ENCODE measurements around the gene HEYL. TPM values are rescaled to one million over a fixed set of nuclear protein-coding genes. Genes with fewer than 3 reads are reported as not detected.

Gene HEYL
- total RNA-seq, 3 donors from 2014 or later (not counting 1 experiment from before 2014, with no cell fraction given) = not detected

GRCh38 chr1:39687243-39687642, 47.8 kb upstream of the HEYL start:
- Histone ChIP-seq H3K9me3 (ENCODE audit: control insufficient read depth, insufficient read depth, low read length) (no peaks in the 10 kb centered on the region), H3K4me3 (ENCODE audit: low read length) (no peak overlapping the region), H3K27ac (ENCODE audit: low read length) (no peak overlapping the region), H3K4me1 (ENCODE audit: control insufficient read depth, insufficient read depth, low read length) (peaks cover 30% of the 10 kb centered on the region), H3K36me3 (ENCODE audit: control insufficient read depth, insufficient read depth, low read length) (no peaks in the 10 kb centered on the region), H3K27me3 (ENCODE audit: control insufficient read depth, insufficient read depth, low read length) (peaks cover 34% of the 10 kb centered on the region)
- H3K27ac Mint-ChIP-seq = no peak overlapping the region
- WGBS (ENCODE audit: insufficient coverage) = 60% methylated on average over 2 of the region's 2 CpGs
- DNase-seq (no peak), ATAC-seq (no peak)
- no peaks in the 10 kb centered on the region for H3K9me3 Mint-ChIP-seq
- no peaks in the 10 kb centered on the region for H3K36me3 Mint-ChIP-seq
- no peak for TF ChIP-seq CTCF (IDR thresholded peaks at IDR 0.05)
- no peak overlapping the region for H3K4me3 Mint-ChIP-seq
- peaks cover 49 to 64% of the 10 kb centered on the region in 2 donors for H3K27me3 Mint-ChIP-seq (ENCODE audit: low read depth in 2 of 2)
- H3K4me1 Mint-ChIP-seq = peaks cover 12 to 21% of the 10 kb centered on the region in 2 donors
- intact Hi-C loops (cut with micrococcal nuclease) = no loop called here

GRCh38 chr1:39685071-39685470, 45.6 kb upstream of the HEYL start:
- H3K27me3 Mint-ChIP-seq (ENCODE audit: low read depth in 2 of 2) = peaks cover 48 to 61% of the 10 kb centered on the region in 2 donors
- no peaks in the 10 kb centered on the region for H3K36me3 Mint-ChIP-seq
- H3K4me1 ChIP-seq (ENCODE audit: control insufficient read depth, insufficient read depth, low read length) = peaks cover 11% of the 10 kb centered on the region
- ATAC-seq (no peak), DNase-seq (no peak)
- peak overlapping the region in 1 of 2 donors; percentile 62 for H3K27ac Mint-ChIP-seq
- H3K27ac ChIP-seq (ENCODE audit: low read length) = no peak overlapping the region
- WGBS (ENCODE audit: insufficient coverage) = 92% methylated on average over 3 of the region's 3 CpGs
- peaks cover 5 to 8% of the 10 kb centered on the region in 2 donors for H3K4me1 Mint-ChIP-seq
- H3K4me3 ChIP-seq (ENCODE audit: low read length) = no peak overlapping the region
- intact Hi-C loops (cut with micrococcal nuclease) = no loop called here
- no peaks in the 10 kb centered on the region for H3K36me3 ChIP-seq (ENCODE audit: control insufficient read depth, insufficient read depth, low read length)
- H3K9me3 ChIP-seq (ENCODE audit: control insufficient read depth, insufficient read depth, low read length) = no peaks in the 10 kb centered on the region
- peaks cover 17% of the 10 kb centered on the region for H3K27me3 ChIP-seq (ENCODE audit: control insufficient read depth, insufficient read depth, low read length)
- no peaks in the 10 kb centered on the region for H3K9me3 Mint-ChIP-seq
- no peak for TF ChIP-seq CTCF (IDR thresholded peaks at IDR 0.05)
- H3K4me3 Mint-ChIP-seq = peak overlapping the region; percentile 49

- no peaks in the 10 kb centered on the region for H3K36me3 ChIP-seq (ENCODE audit: control insufficient read depth, insufficient read depth, low read length)
- H3K27me3 Mint-ChIP-seq (ENCODE audit: low read depth in 2 of 2) = peaks cover 43 to 55% of the 10 kb centered on the region in 2 donors
- 66% methylated on average over 12 of the region's 13 CpGs for WGBS (ENCODE audit: insufficient coverage)
- H3K4me3 ChIP-seq (ENCODE audit: low read length) = no peak overlapping the region
- H3K27ac ChIP-seq (ENCODE audit: low read length) = no peak overlapping the region
- H3K4me1 ChIP-seq (ENCODE audit: control insufficient read depth, insufficient read depth, low read length) = peaks cover 11% of the 10 kb centered on the region
- H3K9me3 Mint-ChIP-seq = no peaks in the 10 kb centered on the region
- no peaks in the 10 kb centered on the region for H3K36me3 Mint-ChIP-seq
- peaks cover 5 to 7% of the 10 kb centered on the region in 2 donors for H3K4me1 Mint-ChIP-seq
- no peak for TF ChIP-seq CTCF (IDR thresholded peaks at IDR 0.05)
- H3K9me3 ChIP-seq (ENCODE audit: control insufficient read depth, insufficient read depth, low read length) = no peaks in the 10 kb centered on the region
- H3K27ac Mint-ChIP-seq = peak overlapping the region in 1 of 2 donors; percentile 62
- H3K4me3 Mint-ChIP-seq = peak overlapping the region; percentile 49
- DNase-seq (no peak), ATAC-seq (no peak)
- intact Hi-C loops (cut with micrococcal nuclease) = no loop called here
- peaks cover 9% of the 10 kb centered on the region for H3K27me3 ChIP-seq (ENCODE audit: control insufficient read depth, insufficient read depth, low read length)
Observed at GRCh38 chr1:39684313-39684664, 44.8 kb upstream of the HEYL start.

- Mint-ChIP-seq H3K4me1 (peaks cover 5 to 7% of the 10 kb centered on the region in 2 donors), H3K27ac (no peak overlapping the region), H3K27me3 (ENCODE audit: low read depth in 2 of 2) (peaks cover 40 to 49% of the 10 kb centered on the region in 2 donors), H3K4me3 (no peak overlapping the region), H3K36me3 (no peaks in the 10 kb centered on the region), H3K9me3 (no peaks in the 10 kb centered on the region)
- no peak for TF ChIP-seq CTCF (IDR thresholded peaks at IDR 0.05)
- H3K4me1 ChIP-seq (ENCODE audit: control insufficient read depth, insufficient read depth, low read length) = peaks cover 11% of the 10 kb centered on the region
- H3K27ac ChIP-seq (ENCODE audit: low read length) = no peak overlapping the region
- H3K36me3 ChIP-seq (ENCODE audit: control insufficient read depth, insufficient read depth, low read length) = no peaks in the 10 kb centered on the region
- DNase-seq (peak in 1 of 2 donors; percentile 77), ATAC-seq (peak; percentile 44 to 80 (median 80))
- WGBS (ENCODE audit: insufficient coverage) = 20% methylated on average over 54 of the region's 62 CpGs
- no peaks in the 10 kb centered on the region for H3K9me3 ChIP-seq (ENCODE audit: control insufficient read depth, insufficient read depth, low read length)
- H3K4me3 ChIP-seq (ENCODE audit: low read length) = no peak overlapping the region
- intact Hi-C loops (cut with micrococcal nuclease) = no loop called here
- peaks cover 6% of the 10 kb centered on the region for H3K27me3 ChIP-seq (ENCODE audit: control insufficient read depth, insufficient read depth, low read length)
Observed at GRCh38 chr1:39683591-39684312, 44.3 kb upstream of the HEYL start.
